ENCODE data around the gene RAPGEF5. TPM values are rescaled to one million over a fixed set of nuclear protein-coding genes. Genes with fewer than 3 reads are reported as not detected.

The RAPGEF5 gene
- total and polyA plus RNA-seq, 12 donors: 5.1 to 87.0 (median 26.0) TPM

DNA sequence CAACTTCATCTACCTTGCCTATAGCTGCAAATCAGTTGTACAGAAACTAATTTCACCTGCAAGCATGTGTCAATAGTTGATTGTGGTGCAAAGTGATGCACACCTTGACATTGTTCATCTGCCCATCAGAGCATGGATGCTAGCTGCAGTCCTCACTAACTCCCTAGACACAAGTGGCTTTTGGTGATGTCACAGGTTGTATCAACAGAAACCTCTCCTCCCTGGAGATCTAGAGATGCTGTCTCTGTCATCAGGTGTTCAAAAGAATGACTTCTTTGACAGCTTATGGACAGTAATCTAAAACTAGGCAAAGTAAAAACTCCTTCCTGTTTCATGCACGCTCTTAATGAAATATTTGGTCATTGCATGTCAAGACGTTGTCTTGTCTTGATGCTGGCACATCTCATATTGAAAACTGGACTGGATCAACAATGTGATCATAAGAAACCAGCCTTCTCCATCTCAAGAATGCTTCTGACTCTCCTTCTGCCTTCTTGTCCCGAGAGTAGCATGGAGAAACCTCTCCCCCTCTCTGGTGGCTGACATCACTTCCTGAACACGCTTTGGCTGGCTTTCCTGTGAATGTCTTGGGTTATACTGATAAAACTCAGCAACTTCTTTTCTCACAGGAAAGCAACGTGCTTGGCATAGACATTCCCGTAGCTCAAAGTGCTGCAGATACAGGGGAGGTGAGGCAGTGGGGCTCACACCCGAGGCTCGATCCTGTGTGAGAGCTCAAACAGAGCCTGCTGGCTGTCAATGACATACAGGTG is 235.1 kb downstream of the RAPGEF5 start:
- H3K27ac ChIP-seq: peak overlapping the region in 2 of 5 donors; percentile 36 to 55
- peaks cover 6% of the 10 kb centered on the region for H3K27me3 ChIP-seq
- WGBS, 4 donors: 36 to 47% (median 38%) methylated on average over 8 of the region's 8 CpGs
- intact Hi-C loops (cut with DNase I): no loop called here
- H3K9me3 ChIP-seq (replicated peaks in 1 of 3): no peaks in the 10 kb centered on the region
- no peak for TF ChIP-seq POLR2A (IDR thresholded peaks at IDR 0.05)
- TF ChIP-seq, protein P1, sequence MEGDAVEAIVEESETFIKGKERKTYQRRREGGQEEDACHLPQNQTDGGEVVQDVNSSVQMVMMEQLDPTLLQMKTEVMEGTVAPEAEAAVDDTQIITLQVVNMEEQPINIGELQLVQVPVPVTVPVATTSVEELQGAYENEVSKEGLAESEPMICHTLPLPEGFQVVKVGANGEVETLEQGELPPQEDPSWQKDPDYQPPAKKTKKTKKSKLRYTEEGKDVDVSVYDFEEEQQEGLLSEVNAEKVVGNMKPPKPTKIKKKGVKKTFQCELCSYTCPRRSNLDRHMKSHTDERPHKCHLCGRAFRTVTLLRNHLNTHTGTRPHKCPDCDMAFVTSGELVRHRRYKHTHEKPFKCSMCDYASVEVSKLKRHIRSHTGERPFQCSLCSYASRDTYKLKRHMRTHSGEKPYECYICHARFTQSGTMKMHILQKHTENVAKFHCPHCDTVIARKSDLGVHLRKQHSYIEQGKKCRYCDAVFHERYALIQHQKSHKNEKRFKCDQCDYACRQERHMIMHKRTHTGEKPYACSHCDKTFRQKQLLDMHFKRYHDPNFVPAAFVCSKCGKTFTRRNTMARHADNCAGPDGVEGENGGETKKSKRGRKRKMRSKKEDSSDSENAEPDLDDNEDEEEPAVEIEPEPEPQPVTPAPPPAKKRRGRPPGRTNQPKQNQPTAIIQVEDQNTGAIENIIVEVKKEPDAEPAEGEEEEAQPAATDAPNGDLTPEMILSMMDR (IDR thresholded peaks at IDR 0.05): no peak
- peak in 5 of 7 donors; percentile 20 to 63 (median 29) for DNase-seq
- no peak overlapping the region for H3K4me3 ChIP-seq
- H3K4me1 ChIP-seq (replicated peaks in 1 of 2): peaks cover 0 to 3% of the 10 kb centered on the region in 2 donors
- H3K36me3 ChIP-seq (replicated peaks in 1 of 2): peaks cover 0 to 21% of the 10 kb centered on the region in 2 donors

DNA sequence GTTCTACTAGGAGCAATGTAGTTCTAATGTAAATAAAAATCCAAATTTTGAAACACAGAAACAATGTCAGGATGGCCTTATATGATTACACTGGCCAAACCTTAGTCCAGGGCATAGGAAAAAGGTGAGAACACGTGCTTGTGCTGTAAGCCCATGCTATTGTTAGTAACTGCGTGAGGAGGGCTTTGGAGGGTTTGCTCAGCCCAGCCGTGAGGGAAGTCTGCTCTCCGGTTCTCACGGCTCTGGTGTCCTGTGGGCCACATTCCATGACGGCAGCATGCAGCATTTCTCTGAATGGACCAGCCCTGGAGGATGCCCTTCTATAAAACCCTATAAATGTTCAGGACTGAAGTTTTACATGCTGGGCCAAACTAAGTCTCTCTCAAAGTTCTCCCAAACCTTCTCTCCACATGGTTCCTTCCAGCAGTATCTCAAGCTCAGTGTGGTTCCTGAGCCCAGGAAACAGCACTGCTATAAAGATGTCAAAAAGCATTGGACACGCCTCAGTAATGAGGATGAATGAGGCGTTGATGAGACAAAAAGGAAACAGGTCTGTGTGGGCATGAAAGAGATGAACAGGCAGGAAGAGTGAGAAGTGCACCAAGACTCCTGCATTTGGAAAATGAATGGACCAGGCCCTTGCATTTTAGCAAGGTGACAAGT is 236.4 kb downstream of the RAPGEF5 start:
- Histone ChIP-seq H3K36me3 (replicated peaks in 1 of 2) (peaks cover 0 to 21% of the 10 kb centered on the region in 2 donors), H3K27me3 (peaks cover 6% of the 10 kb centered on the region)
- 81 to 86% (median 82%) methylated on average over 5 to 8 of the region's 8 CpGs for WGBS, 4 donors

DNA sequence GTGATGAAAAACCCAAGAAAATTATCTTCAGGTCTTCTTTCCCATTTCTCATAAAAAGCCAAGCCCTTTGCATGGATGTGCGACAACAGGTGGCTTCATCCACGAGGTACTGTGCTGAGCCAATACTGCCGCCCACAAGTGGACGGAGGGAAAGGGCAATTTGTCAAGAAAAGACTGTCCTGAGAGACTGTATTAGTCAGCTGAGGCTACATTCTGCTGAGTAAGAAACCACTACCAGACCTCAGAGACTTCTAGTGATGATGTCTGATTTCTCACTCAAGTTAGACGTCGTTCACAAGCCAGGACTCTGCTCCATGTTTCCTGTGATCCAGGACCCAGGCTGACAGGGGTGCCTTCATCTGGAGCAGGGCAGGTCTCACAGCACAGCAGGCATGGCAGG is 239.7 kb downstream of the RAPGEF5 start:
- DNase-seq: no peak
- Histone ChIP-seq H3K4me1 (replicated peaks in 1 of 2) (no peaks in the 10 kb centered on the region), H3K4me3 (no peak overlapping the region), H3K27ac (no peak overlapping the region), H3K27me3 (no peaks in the 10 kb centered on the region), H3K9me3 (replicated peaks in 1 of 3) (no peaks in the 10 kb centered on the region), H3K36me3 (replicated peaks in 1 of 2) (peaks cover 0 to 21% of the 10 kb centered on the region in 2 donors)
- 72 to 88% (median 84%) methylated on average over 6 of the region's 6 CpGs for WGBS, 4 donors
- no peak for TF ChIP-seq POLR2A (IDR thresholded peaks at IDR 0.05)
- TF ChIP-seq, protein P1 (IDR thresholded peaks at IDR 0.05): no peak
- intact Hi-C loops (cut with DNase I): no loop called here

More for the DNA sequence above, 236.4 kb downstream of the RAPGEF5 start:
- TF ChIP-seq, protein P1 (IDR thresholded peaks at IDR 0.05): no peak
- no peak for TF ChIP-seq POLR2A (IDR thresholded peaks at IDR 0.05)
- H3K27ac ChIP-seq: no peak overlapping the region
- no peak for DNase-seq
- no peaks in the 10 kb centered on the region for H3K9me3 ChIP-seq (replicated peaks in 1 of 3)
- no peak overlapping the region for H3K4me3 ChIP-seq
- intact Hi-C loops (cut with DNase I): no loop called here
- peaks cover 0 to 3% of the 10 kb centered on the region in 2 donors for H3K4me1 ChIP-seq (replicated peaks in 1 of 2)

DNA sequence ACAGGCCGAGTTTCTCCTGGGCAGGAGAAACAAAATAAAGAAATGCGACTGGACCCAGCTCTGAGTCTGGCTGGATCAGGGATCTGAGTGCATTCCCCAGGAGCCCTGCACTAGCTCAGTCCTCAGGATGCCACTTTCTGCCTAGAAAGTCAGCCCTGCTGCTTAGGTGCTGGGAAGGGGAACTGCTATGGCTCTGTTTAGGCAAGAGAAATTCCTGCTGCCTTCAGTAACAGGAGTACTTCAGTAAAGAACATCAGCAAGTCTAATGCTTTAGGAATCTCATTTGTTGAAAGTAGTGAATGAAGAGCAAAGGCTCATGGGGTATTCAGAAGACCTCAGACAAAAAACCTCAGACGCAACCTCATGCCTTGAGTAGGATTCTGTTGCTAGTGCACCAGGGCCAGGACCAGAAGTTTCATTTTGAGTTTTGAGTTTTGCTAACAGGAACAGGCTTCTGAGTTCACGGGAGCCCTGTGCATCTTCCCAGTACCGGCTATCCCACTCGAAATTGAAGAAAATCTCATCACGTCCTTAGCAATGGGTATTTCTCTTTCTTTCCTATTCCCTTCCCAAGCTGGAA is 240.4 kb downstream of the RAPGEF5 start:
- intact Hi-C loops (cut with DNase I): no loop called here
- Histone ChIP-seq H3K27ac (no peak overlapping the region), H3K27me3 (no peaks in the 10 kb centered on the region), H3K4me1 (replicated peaks in 1 of 2) (no peaks in the 10 kb centered on the region), H3K9me3 (replicated peaks in 1 of 3) (no peaks in the 10 kb centered on the region), H3K36me3 (replicated peaks in 1 of 2) (peaks cover 0 to 18% of the 10 kb centered on the region in 2 donors), H3K4me3 (no peak overlapping the region)
- no peak for TF ChIP-seq POLR2A (IDR thresholded peaks at IDR 0.05)
- TF ChIP-seq, protein P1 (IDR thresholded peaks at IDR 0.05): no peak
- DNase-seq: no peak
- WGBS, 4 donors: 81 to 90% (median 88%) methylated on average over 7 of the region's 7 CpGs
